Measurements from ENCODE around the gene SMCO2.
"Not testable (repeated sequence)": the region's sequence is repeated elsewhere in the genome, so short reads cannot be mapped to it uniquely, and the experiment has no call there.

Gene SMCO2

GRCh38 chr12:27530157-27530922 is 83.8 kb downstream of the SMCO2 start:
- no peak for DNase-seq

DNA sequence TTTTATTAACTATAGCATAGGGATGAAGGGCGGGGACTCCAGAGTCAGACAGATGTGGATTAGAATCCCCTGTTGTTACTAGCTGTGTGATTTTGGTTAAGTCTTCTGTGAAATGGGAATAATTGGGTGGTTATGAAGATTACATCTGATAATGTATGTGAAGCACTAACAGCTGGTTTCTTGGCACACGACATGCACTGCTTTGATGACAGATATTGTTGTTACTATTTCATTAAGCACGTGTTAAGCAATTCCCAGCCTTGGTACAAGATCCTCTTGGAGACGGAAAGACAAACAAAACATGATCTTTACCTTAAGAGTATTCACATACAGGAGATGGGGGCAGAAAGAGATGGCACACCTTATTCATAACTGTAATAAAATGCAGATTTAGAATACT is 85.4 kb downstream of the SMCO2 start:
- no peak for DNase-seq

- no peak for DNase-seq
Measured at GRCh38 chr12:27534060-27534764, 87.7 kb downstream of the SMCO2 start.

DNA sequence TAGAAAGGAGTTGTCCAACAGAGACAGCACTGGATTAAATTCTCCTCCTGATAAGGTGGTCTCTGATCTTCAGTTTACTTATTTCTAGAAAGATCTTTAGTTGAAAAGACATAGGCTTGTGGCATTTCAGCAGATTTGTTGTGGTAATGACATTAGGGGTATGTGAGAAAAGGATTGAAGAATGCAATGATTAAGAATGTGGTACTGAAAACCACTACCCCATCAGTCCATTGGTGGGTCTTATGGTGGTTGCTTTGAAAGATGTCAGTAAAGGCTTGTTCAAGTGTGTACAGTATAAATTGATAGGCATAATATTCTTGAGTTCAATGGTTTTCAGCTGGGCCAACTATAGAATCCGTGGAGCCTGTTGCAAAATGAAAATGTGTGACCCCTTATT is 88.2 kb downstream of the SMCO2 start:
- no peak for DNase-seq

DNA sequence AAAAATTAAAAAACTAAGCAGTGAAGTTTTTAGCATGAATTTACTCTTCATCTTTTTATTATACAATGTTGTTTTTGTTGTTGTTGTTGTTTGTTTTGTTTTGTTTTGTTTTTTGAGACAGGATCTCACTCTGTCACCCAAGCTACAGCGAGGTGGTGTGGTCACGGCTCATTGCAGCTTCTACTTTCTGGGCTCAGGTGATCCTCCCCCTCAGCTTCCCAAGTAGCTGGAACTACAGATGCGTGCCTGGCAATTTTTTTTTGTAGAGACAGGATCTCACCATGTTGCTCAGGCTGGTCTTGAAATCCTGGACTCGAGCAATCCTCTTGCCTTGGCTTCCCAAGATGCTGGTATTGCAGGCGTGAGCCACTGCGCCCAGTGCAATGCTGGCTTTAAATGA is 88.8 kb downstream of the SMCO2 start:
- DNase-seq = no peak

DNA sequence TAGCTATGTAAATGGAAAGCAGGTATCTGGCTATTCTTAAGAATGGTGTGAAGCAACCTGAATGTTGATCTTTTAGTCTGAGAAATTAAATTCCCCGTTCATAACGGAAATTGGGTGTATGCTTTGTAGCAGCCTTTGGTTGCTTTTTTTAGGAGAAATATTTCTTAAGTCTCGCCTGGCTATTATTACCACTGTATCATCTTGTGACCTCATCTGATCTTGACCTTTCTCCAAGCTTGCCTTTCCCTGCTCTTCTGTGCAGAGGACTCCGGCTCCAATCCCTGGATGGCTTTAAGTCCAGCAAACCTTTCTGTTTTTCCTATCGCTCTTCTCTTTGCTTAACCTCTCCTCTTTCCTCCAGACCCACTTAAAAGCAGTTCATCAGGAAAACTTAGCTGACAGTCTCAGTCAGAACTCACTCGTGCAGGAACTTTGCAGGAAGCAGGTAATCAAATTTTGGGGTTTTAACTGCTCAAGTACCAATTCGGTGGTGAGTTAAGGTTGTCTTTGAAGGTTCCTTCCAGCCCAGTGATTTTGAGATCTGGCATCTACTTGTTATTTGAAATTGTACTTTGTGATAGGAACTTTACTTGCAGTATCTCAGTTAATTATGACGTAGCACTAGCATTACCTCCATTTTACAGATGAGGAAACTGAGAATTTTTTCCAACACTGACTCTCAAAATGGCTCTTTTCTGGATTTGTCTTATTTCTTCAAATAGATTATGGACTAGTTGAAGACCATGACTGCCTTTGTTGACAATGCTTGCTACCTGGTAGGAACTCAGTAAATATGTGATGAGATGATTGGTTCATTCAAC is 91.5 kb downstream of the SMCO2 start:
- no peak for DNase-seq

GRCh38 chr12:27539191-27539631 is 92.7 kb downstream of the SMCO2 start:
- DNase-seq = no peak

DNA sequence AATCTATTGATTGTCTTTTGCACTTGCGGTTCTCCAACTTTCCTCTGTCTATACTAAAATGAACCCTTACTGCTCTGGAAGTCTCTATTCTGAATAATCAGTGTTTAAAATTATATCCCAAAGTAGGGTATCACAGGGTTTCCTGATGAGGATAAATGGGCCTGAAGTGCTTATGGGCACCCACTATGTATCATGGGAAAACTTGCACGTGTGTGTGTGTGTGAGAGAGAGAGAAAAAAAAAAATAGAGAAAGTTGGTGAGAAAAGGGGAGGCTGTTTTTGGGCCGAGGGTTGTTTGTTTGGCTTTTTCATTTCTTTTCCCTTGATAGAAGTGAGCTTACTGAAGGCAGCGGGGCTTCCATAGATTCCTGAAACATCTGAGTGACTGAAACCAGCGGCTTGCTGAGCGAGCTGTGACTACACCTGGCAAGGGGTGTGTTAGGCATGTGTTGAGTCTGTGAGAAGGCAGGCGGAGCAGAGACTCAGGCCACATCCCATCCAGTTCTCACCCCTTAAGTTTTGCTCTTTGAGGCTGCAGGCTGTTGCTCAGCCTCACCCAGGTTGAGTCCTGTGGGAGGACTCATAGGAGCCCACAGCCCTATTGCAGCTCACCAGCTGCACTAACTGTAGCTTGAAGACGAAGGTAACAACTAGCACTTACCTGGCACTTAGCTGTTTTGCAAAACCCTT is 94.6 kb downstream of the SMCO2 start:
- DNase-seq = no peak

- DNase-seq = no peak
Measured at GRCh38 chr12:27542628-27543027, 96.1 kb downstream of the SMCO2 start.

DNA sequence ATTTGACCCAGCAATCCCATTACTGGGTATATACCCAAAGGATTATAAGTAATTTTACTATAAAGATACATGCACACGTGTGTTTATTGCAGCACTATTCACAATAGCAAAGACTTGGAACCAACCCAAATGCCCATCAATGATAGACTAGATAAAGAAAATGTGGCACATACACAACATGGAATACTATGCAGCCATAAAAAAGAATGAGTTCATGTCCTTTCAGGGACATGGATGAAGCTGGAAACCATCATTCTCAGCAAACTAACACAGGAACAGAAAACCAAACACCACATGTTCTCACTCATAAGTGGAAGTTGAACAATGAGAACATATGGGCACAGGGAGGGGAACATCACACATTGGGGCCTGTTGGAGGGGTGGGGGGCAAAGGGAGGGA is 98.3 kb downstream of the SMCO2 start:
- not testable (repeated sequence) for DNase-seq

DNA sequence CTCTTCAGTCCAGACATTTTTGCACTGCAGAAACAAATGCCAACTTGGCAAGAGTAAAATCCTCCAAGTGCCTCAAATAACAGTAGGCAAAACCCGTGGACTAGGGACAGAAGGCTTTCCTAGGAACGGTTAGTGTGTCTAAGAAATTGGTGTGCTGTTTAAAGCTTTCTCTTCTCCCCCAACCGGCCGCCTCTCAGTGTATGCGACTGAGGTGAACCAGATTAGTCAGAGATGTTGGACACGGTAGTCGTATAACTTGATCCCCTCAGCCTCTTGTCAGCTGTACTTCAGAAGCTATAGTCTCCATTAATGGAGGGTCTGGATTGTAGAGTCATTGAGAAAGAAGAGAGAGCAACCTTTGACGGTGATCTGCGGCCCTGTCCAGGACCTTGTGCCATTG is 99.1 kb downstream of the SMCO2 start:
- no peak for DNase-seq

- no peak for DNase-seq
Measured at GRCh38 chr12:27547592-27547991, 101.1 kb downstream of the SMCO2 start.

DNA sequence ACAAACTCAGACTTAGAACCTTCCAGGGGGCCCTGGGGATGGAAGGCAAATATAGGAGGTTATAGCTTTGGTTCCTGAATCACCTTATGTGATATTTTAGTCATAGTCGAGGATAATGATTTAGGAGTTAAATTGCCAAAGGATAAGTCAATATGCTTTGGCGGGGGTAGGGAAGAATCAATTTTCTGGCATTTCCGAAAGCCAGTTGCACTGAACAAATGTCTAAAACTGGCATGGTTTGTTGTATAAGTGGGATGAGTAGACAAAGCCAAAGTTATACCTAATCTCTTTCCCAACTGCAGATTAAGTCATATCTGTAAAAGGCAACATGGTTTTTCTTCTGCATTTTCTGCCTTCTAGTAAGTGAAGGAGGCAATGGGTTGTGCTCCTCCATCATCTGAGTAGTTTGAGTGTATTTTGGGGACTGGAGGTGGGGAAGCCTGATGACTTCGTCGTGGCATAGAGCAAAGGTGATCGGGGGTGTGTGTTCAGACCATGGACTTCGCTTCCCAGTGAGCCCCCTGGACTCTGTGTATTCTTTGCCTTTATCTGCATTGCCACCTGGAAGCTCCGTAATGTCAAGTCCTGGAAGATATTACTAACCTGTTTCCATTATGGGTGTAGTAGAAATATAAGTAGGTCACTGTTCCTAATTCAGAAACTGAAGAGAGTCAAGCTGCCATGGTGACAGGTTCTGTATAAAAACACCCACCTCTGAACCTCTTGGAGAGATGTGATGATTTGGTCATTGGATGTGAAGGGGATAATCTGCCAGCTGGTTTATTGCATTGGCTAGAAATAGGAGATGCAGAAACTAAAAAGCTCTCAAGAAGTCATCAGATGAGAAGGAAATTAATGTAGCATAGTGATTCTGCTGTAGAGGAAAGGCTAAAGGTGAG is 102.0 kb downstream of the SMCO2 start:
- no peak for DNase-seq

DNA sequence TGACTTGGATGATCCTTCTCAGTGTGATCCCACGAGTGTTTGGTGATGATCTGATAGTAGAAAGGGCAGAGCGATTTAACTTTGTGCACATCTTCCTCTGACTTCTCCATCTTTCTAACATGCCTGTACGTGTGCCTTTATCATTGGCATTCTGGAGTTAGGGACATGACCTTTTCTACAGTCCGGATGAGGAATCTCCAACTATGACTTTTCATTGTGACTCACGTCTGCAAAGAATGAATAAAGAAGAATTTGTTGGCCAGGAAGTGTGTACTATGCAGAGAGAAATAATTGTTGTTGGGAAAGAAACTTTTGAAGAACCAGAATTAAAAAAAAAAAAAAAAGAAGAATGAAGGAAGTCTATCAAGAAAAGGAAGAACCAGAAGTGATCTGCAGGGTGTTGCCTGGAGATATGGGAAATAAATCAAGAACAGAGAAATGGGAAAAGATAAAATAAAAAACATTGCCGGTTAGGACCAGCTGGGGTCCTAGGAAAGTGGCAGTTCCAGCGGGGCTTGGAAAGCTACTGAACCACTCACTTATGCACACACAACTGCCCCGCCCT is 102.8 kb downstream of the SMCO2 start:
- DNase-seq = no peak

DNA sequence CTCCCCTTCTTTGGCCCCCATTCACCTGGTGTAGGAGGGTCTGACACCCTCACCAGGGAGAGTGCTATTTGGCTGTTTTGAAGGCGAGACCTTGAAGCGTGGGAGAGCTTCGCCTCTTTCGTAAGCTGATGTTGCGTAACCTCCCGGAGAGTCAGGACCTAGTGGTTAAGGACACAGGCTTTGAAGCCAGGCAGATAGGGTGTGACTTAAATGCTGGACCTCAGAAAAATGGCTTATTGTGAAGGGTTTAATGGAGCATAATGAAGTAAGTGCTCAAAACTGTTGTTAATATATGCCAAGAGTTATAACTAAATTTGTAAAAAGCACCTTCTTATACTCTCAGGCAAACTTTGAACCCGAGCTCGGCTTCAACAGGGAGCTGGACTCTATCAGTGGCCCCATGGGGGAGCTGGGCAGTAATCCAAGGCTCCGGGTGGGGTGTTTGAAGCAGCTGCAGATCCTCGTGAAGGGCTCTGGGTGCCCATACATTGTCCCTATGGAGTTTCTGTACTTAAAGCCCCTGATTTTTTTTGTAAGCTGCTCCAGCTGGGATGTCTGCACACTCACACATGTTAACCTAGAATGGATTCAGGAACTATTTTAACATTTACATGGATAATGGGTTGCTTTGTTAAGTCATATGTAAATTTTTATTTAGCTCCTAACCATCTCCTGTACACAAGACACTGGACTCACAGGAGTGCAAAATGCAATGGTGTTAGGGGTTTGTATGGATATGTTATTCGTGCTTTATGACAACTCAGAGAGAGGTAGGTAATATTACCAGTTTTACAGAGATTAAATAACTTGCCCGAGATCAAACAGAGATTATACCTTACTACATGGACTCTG is 103.5 kb downstream of the SMCO2 start:
- DNase-seq = peak; percentile 5

- DNase-seq = no peak
Measured at GRCh38 chr12:27550653-27550975, 104.1 kb downstream of the SMCO2 start.

- no peak for DNase-seq
Measured at GRCh38 chr12:27551172-27551840, 104.8 kb downstream of the SMCO2 start.

Data from NCI-H1105 (cell line).